ENCODE measurements around the gene ESF1.

DNA sequence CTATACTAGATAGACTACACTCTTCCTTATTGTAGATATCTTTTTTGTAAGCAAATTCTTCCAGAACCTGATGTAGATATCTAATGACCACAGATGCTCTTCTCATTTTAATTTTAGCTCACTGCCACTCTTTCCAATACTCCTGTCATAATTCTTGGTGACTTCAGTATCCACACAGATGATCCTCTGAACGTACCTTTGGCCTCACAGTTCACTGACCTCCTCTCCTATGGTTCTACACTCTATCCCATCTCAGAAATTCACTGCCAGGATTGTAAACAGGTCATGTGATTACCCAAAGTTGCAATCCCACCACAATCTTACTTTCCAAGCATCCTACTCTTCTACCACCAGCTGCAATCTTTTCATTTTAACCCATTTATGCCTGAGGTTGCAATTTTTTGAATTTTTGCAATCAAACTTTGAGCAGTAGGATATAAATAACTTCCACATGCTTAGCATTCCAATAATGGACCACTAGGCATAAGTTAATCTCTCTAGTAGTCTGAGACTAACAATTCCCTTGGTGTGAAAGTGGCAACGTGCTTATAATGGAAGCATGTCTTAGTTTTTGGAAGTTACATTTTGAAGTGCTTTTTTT lies 31.2 kb downstream of the ESF1 start:
- no peak for TF ChIP-seq CTCF (conservative IDR thresholded peaks at IDR 0.05; ENCODE audit: low read length)
- TF ChIP-seq EZH2phosphoT487 (IDR thresholded peaks at IDR 0.05; ENCODE audit: borderline replicate concordance, low read depth, low read length): no peak
